DND-41 (cell line): ENCODE measurements around the gene PTH2.
A peak's percentile ranks its signal among the peaks of the same experiment; 100 is the strongest.

ENCODE experiments used
- ATAC-seq: fragments of 200-7000 bp; cut with Tn5 transposase; 3 replicates; pipeline ENCODE4 v1.9.1; 2021; ENCODE audit warnings: low read depth; ENCODE audit not compliant: insufficient read depth
- DNase-seq: peaks from one replicate; pipeline ENCODE4 v3.0.0-alpha.2; 2020
- H2AFZ ChIP-seq: 2 replicates; pipeline ENCODE4 v1.6.0; 2012; ENCODE audit warnings: low read depth, low read length
- H3K27ac ChIP-seq: 2 replicates; pipeline ENCODE4 v1.5.1; 2012; ENCODE audit warnings: low read length, inconsistent platforms
- H3K27me3 ChIP-seq: fragments of 200-600 bp; sonication (generic); 2 replicates; pipeline ENCODE4 v1.6.0; 2012; ENCODE audit warnings: low read length, mild to moderate bottlenecking, inconsistent platforms; ENCODE audit not compliant: insufficient read depth, poor library complexity
- H3K36me3 ChIP-seq: 2 replicates; pipeline ENCODE4 v1.5.1; 2012; ENCODE audit warnings: low read length, inconsistent platforms; ENCODE audit not compliant: insufficient read depth
- H3K4me1 ChIP-seq: 2 replicates; pipeline ENCODE4 v1.5.1; 2012; ENCODE audit warnings: mild to moderate bottlenecking, low read length; ENCODE audit not compliant: insufficient read depth
- H3K4me2 ChIP-seq: 2 replicates; pipeline ENCODE4 v1.6.0; 2012; ENCODE audit warnings: mild to moderate bottlenecking, moderate library complexity, low read length, inconsistent platforms; ENCODE audit not compliant: insufficient read depth
- H3K4me3 ChIP-seq, 2 experiments: fragments of 200-600 bp in 1 of 2; shearing (Covaris generic) in 1 of 2; 2 replicates each; pipeline ENCODE4 v1.5.1; 2012 to 2016; ENCODE audit warnings: inconsistent platforms in 2 of 2, low read length in 2 of 2, mild to moderate bottlenecking in 2 of 2, low read depth in 1 of 2, moderate library complexity in 1 of 2
- H3K79me2 ChIP-seq: 2 replicates; pipeline ENCODE4 v1.6.0; 2012; ENCODE audit warnings: low read length, inconsistent platforms; ENCODE audit not compliant: insufficient read depth
- H3K9ac ChIP-seq: 2 replicates; pipeline ENCODE4 v1.6.0; 2012; ENCODE audit warnings: low read depth, mild to moderate bottlenecking, inconsistent platforms, low read length, moderate library complexity
- H3K9me3 ChIP-seq: 2 replicates; pipeline ENCODE4 v1.5.1; 2012; ENCODE audit warnings: low read length, moderate library complexity, mild to moderate bottlenecking, inconsistent platforms; ENCODE audit not compliant: insufficient read depth, severe bottlenecking
- H4K20me1 ChIP-seq: 2 replicates; pipeline ENCODE4 v1.6.0; 2012; ENCODE audit warnings: low read length; ENCODE audit not compliant: insufficient read depth
- EZH2 ChIP-seq: IDR thresholded peaks from 3 replicates; pipeline ENCODE4 v1.6.1; 2012; ENCODE audit warnings: borderline replicate concordance, low read depth, mild to moderate bottlenecking, moderate library complexity, low read length, inconsistent platforms; ENCODE audit not compliant: severe bottlenecking
- TF ChIP-seq, protein P1 (sequence below): IDR thresholded peaks from 2 replicates; pipeline ENCODE4 v1.5.1; 2012; ENCODE audit warnings: borderline replicate concordance, low read length, moderate library complexity, mild to moderate bottlenecking; ENCODE audit not compliant: poor library complexity, severe bottlenecking; ENCODE audit errors: extremely low read depth

PTH2 gene

DNA sequence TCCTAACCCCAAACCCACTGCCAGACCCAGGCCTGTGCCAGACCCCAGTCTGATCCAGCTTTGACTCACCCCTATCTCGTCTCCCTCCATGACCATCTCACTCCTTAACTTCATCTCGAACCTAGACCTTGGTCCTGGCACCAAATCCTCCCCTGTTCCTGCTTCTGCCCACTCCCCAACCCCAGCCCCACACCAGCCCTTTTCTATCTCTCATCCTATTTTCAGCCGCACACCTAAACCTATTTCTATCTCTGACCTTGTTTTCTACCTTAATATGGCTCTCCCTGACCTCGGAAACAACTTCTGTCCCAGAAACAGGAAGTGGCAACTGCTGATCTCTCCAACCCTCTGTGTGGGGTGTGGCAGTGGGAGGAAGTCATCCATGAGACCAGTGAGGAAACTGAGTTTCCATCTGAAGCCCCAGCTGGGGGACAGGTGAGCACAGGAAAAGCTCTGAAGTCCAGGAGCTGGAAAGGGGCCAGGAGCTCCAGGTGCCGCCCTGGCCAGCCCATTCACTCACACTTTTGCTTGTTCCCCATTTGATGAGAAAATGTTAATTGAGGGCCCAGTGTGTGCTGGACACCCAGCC is 13.7 kb downstream of the PTH2 start:
- no peak overlapping the region for H3K4me2 ChIP-seq
- no peak; the same call in 2 of the 3 replicates for ATAC-seq

DNA sequence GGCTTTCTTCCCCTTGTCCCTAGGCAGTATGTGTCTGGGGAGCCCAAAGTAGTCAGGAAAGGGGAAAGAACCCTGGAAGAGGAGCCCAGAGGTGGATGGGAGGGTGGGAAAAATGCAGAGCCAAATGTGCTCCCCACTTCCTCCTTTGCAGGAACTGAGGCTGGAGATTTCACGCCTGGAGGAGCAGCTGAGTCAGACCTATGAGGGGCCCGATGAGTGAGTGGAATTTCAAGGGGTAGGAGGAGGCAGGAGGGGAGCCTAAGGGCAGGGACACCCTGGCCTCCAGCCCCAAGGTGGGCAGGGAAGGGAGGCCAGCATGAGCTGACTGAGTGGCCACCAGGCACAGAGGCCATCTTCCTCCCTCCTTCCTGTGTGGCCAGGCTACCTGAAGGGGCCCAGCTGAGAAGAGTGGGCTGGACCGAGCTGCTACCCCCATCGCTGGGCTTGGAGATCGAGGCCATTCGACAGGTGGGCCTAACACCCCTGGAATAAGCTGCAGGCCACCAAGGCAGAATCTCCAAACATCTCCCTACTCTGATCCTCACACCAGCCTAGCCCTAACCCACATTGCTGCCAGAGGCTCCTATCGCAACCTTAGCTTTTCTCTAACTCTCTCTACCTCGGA is 14.3 kb downstream of the PTH2 start:
- H3K4me2 ChIP-seq: no peak overlapping the region
- no peak overlapping the region for H3K4me3 ChIP-seq
- no peak overlapping the region for H3K9ac ChIP-seq
- H3K27me3 ChIP-seq: no peaks in the 10 kb centered on the region
- H3K9me3 ChIP-seq: no peaks in the 10 kb centered on the region
- H4K20me1 ChIP-seq: no peaks in the 10 kb centered on the region
- DNase-seq (no peak), ATAC-seq (no peak)
- peaks cover 10% of the 10 kb centered on the region for H3K4me1 ChIP-seq
- no peak overlapping the region for H3K27ac ChIP-seq
- H3K79me2 ChIP-seq: no peaks in the 10 kb centered on the region
- H2AFZ ChIP-seq: 0 out of 2 replicates have a peak overlapping the region, but pooled peaks have one; percentile 39
- H3K36me3 ChIP-seq: no peaks in the 10 kb centered on the region
- no peak for TF ChIP-seq EZH2
- TF ChIP-seq, protein P1, sequence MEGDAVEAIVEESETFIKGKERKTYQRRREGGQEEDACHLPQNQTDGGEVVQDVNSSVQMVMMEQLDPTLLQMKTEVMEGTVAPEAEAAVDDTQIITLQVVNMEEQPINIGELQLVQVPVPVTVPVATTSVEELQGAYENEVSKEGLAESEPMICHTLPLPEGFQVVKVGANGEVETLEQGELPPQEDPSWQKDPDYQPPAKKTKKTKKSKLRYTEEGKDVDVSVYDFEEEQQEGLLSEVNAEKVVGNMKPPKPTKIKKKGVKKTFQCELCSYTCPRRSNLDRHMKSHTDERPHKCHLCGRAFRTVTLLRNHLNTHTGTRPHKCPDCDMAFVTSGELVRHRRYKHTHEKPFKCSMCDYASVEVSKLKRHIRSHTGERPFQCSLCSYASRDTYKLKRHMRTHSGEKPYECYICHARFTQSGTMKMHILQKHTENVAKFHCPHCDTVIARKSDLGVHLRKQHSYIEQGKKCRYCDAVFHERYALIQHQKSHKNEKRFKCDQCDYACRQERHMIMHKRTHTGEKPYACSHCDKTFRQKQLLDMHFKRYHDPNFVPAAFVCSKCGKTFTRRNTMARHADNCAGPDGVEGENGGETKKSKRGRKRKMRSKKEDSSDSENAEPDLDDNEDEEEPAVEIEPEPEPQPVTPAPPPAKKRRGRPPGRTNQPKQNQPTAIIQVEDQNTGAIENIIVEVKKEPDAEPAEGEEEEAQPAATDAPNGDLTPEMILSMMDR: no peak

More for the DNA sequence above, 13.7 kb downstream of the PTH2 start:
- peak; percentile 39 for DNase-seq
- TF ChIP-seq EZH2: no peak
- TF ChIP-seq, protein P1: no peak
- H3K9me3 ChIP-seq: no peaks in the 10 kb centered on the region
- H3K27me3 ChIP-seq: no peaks in the 10 kb centered on the region
- H3K4me3 ChIP-seq: no peak overlapping the region
- H3K27ac ChIP-seq: no peak overlapping the region
- H3K79me2 ChIP-seq: no peaks in the 10 kb centered on the region
- no peak overlapping the region for H3K9ac ChIP-seq
- peaks cover 10% of the 10 kb centered on the region for H3K4me1 ChIP-seq
- no peaks in the 10 kb centered on the region for H4K20me1 ChIP-seq
- H3K36me3 ChIP-seq: no peaks in the 10 kb centered on the region
- peak overlapping the region; percentile 39; the same call in 1 of the 2 replicates for H2AFZ ChIP-seq

DNA sequence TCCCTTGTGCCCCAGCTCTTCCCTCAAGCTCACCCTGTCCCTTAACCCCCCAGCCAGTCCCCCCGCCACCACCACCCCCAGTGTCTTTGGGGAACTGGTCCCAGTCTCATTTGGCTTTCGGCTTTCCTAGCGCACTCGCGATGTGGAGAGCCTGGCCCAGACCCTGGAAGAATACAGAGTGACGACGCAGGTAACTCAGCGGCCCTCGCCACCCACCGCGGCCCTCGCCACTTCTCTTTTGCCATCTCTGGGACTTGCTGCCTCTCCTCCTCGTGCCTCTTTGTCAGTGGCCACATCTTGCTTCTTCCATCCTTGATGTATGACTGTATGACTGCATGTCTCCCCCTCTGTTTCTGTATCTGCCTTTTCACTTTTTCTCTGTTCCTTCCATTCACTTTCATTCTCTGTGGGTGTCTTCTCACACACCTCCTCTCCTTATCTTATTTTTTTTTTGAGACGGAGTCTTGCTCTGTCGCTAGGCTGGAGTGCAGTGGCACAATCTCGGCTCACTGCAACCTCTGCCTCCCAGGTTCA is 15.7 kb downstream of the PTH2 start:
- no peak for ATAC-seq
- no peak overlapping the region for H3K9ac ChIP-seq
- H3K4me3 ChIP-seq: no peak overlapping the region
- no peak overlapping the region for H3K27ac ChIP-seq
- H2AFZ ChIP-seq: no peak overlapping the region
- no peaks in the 10 kb centered on the region for H3K27me3 ChIP-seq
- TF ChIP-seq EZH2: no peak
- TF ChIP-seq, protein P1: no peak
- no peaks in the 10 kb centered on the region for H3K79me2 ChIP-seq
- no peaks in the 10 kb centered on the region for H3K36me3 ChIP-seq
- peaks cover 10% of the 10 kb centered on the region for H3K4me1 ChIP-seq
- no peaks in the 10 kb centered on the region for H3K9me3 ChIP-seq
- H4K20me1 ChIP-seq: no peaks in the 10 kb centered on the region
- H3K4me2 ChIP-seq: no peak overlapping the region
- no peak for DNase-seq
